ENCODE measurements around the gene DNM2. TPM values are rescaled to one million over a fixed set of nuclear protein-coding genes. Genes with fewer than 3 reads are reported as not detected.
"Not testable (repeated sequence)": the region's sequence is repeated elsewhere in the genome, so short reads cannot be mapped to it uniquely, and the experiment has no call there.

The DNM2 gene
- total RNA-seq, 1 donor from 2014 or later: 77.4 TPM

- DNase-seq (ENCODE audit: low read depth in 2 of 2): peak in 1 of 2 donors; percentile 69
Observed at GRCh38 chr19:10751109-10751953, 33.5 kb downstream of the DNM2 start.

DNA sequence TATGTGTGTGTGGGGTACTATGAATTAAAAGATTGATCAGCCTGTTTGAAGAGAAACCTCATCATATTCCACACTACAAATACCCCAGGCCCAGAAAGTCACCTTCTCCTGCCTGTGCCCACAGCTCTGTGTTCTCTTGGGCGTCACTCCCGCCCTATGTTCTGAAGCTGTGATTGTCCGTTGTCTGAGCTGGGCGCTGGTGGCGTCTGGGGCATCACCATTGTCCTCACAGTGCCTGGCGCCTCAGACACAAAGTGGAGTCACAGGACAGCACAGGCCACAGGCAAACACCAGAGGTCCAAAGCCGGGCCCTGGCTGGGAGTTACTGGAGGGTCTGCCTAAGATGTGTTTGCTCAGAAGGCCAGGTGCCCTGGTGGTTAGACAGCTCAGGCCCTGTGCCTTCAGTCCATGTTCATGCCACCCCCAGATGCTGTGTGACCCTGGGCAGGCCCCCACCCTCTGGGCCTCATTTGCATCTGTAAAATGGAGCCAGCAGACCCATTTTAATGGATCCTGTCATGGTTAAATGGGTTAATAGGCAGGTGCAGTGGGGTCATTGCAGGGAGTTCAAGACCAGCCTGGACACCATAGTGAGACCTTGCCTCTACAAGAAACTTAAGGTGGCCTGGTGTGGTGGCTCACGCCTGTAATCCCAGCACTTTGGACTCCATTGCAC is 34.5 kb downstream of the DNM2 start:
- DNase-seq (ENCODE audit: low read depth in 2 of 2): no peak

DNA sequence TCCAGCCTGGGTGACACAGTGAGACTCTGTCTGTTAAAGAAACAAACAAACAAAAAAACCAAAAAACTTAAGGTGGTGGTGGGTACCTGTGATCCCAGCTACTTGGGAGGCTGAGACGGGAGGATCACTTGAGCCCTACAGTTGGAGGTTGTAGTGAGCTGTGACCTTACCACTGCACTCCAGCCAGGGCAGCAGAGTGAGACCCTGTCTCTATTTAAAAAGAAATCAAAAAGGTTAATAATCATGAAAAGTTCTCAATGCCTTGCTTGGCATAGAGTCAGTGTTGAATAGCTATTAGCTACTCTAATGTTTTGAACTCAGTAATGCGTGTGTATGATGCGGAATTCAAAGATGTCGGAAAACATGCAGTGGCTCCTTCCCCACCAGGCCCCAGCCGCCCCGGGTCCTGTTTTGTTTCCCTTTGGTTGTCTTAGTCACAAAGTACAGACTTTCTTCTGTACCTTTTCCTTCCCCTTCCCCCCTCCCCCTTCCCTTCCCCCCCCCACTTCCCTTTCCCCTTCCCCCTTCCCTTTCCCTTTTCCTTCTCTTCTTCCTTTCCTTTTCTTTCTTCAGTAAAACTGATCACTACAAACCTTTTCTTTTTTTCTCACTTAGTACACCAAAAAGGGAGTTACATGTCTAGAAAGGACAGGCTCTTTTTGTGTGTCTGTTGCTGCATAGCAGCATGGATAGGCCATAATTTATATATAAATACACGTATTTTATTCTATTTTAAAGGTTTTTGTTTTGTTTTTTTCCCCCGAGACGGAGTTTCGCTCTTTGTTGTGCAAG is 35.2 kb downstream of the DNM2 start:
- DNase-seq (ENCODE audit: low read depth in 2 of 2): no peak

DNA sequence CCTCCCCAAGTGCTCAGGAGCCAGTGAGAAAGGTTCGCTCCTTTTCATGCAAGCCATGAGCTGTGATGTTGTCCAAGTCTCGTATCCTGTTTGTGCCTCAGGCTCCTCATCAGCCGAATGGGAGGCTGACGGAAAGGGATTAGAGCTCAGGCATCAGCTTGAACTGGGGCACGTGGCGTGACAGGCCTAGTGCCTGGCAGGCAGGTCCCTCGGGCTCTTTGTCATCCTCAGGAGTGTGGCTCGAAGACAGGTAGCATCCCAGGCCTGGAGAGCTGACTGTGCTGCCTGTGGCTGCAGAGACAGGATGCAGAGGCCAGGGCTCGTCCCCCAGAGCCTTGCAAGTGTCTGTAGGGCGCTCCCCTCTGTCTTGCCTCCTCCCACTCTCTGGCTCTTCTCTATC is 38.5 kb downstream of the DNM2 start:
- DNase-seq (ENCODE audit: low read depth in 2 of 2): no peak

- no peak for DNase-seq (ENCODE audit: low read depth in 2 of 2)
Observed at GRCh38 chr19:10756791-10757190, 38.9 kb downstream of the DNM2 start.

DNA sequence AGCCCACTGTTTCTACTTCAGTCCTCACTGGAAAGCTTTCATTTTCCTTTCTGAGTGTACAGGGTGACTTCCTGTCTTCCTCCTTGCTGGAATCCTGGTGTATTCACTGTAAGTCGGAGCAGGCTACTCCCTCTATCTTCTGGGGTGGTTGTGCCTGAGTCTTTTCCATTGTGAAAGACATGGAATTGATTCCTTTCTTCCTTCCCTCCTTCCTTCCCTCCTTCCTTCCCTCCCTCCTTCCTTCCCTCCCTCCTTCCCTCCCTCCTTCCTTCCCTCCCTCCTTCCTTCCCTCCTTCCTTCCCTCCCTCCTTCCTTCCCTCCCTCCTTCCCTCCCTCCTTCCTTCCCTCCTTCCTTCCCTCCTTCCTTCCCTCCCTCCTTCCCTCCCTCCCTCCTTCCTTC is 40.2 kb downstream of the DNM2 start:
- DNase-seq (ENCODE audit: low read depth in 2 of 2): not testable (repeated sequence)

- DNase-seq (ENCODE audit: low read depth in 2 of 2): no peak
Observed at GRCh38 chr19:10758978-10759377, 41.1 kb downstream of the DNM2 start.

- DNase-seq (ENCODE audit: low read depth in 2 of 2): no peak
Observed at GRCh38 chr19:10760273-10760944, 42.5 kb downstream of the DNM2 start.

- no peak for DNase-seq (ENCODE audit: low read depth in 2 of 2)
Observed at GRCh38 chr19:10761443-10762250, 43.8 kb downstream of the DNM2 start.

GRCh38 chr19:10762656-10763055 is 44.8 kb downstream of the DNM2 start:
- no peak for DNase-seq (ENCODE audit: low read depth in 2 of 2)

GRCh38 chr19:10763411-10763810 is 45.5 kb downstream of the DNM2 start:
- no peak for DNase-seq (ENCODE audit: low read depth in 2 of 2)

GRCh38 chr19:10763828-10764339 is 46.0 kb downstream of the DNM2 start:
- DNase-seq (ENCODE audit: low read depth in 2 of 2): no peak

GRCh38 chr19:10764340-10764894 is 46.5 kb downstream of the DNM2 start:
- no peak for DNase-seq (ENCODE audit: low read depth in 2 of 2)

DNA sequence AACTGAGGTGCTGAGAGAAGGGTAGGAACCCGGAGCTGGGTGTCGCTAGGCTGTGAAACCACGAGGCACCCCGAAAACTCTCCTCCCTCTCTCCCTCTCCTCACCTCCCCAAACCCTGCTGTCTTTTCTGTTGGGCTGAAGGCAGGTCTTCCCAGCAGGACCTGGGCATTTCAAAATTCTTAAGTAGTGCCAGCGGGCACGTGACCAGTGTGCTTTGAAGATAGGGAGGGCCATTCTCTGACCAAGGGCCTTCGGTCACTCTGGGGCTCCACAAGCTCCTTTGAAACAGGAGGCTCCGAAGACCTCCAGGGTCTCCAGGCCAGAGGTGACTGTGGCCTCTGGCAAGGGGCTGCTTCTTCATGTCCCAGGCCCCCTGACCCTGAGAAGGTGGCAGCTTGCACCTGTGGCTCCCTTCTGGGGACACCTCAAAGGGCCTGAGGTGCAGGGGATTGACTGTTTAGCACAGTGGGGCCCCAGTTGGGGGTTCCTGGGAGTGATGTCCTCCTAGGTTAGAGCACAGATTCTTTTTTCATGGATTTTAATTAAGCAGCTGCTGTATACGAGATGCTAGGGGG is 48.3 kb downstream of the DNM2 start:
- no peak for DNase-seq (ENCODE audit: low read depth in 2 of 2)

DNA sequence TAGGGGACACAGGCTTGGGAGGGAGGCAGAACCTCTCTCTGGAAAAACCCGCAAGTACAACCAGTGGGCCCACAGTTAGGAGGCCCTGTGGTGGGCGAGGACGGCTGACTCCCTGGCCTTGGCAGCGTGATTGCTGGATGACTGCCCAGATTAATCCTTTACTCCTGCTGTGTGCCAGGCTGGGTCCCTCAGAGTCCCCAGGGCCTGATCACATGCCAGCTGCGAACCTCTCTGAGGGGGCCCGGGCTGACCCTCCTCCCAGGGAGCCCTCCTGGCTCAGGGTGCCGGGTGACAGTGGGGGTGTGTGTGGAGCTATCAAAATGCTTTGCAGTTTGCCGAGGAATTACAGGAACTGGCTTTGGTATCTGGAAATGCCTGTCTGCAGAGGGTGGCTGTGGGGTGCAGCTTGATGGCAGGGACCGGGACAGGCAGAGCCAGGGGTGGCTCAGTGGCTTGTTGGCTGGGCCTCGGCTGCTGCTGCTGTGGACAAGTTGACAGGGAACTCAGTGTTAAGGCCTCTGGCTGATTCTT is 48.9 kb downstream of the DNM2 start:
- peak; percentile 11 to 46 for DNase-seq (ENCODE audit: low read depth in 2 of 2)

DNA sequence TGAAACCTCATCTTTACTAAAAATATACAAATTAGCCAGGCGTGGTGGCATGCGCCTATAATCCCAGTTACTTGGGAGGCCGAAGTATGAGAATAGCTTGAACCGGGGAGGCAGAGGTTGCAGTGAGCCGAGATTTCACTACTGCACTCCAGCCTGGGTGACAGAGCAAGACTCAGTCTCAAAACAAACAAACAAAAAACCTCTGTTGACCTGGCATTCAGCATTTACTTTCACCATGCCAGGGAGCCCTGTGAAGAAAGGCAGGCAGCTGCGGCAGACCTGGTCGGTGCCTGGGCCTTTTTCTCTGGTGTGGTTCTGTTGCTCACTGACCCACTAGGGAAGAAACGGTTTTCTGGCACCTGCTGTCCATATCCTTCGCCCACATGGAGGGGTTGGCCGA is 49.8 kb downstream of the DNM2 start:
- DNase-seq (ENCODE audit: low read depth in 2 of 2): no peak

GRCh38 chr19:10768369-10768768 is 50.5 kb downstream of the DNM2 start:
- no peak for DNase-seq (ENCODE audit: low read depth in 2 of 2)

DNA sequence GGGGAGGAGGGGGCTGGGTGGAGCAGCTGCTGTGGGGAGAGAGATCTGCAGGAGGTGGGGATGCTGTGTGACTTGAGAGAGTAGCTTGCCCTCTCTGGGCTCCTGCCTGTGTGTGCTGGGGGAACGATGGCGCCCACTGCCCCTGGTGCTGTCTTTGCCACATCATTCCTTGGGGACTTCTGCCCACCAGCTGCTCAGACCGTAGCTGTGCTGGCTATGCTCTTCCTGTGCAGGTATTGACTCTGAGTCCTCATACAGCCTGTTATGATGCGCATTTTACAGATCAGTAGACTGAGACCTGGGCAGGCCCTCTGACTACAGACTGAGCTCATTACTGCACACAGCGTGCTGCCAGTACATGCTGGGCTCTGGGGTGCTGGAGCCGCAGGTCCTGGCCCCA is 51.1 kb downstream of the DNM2 start:
- DNase-seq (ENCODE audit: low read depth in 2 of 2): no peak

Data from dermis microvascular lymphatic vessel endothelial cell (primary cell).